Astrocyte (in vitro differentiated cells and primary cell): Measurements from ENCODE around the gene RIBC2. TPM values are rescaled to one million over a fixed set of nuclear protein-coding genes. Genes with fewer than 3 reads are reported as not detected.

Experiments used
- DNase-seq: peaks from one replicate; pipeline ENCODE4 v3.0.0-alpha.2; 2010; ENCODE audit warnings: low read depth
- FAIRE-seq: peaks from 2 replicates; lab custom pipeline; 2011; peaks lifted over from hg19 to GRCh38; lab: Jason Lieb, UNC
- H2AFZ ChIP-seq: 2 replicates; pipeline ENCODE4 v1.6.0; 2012; ENCODE audit warnings: low read depth, low read length, inconsistent platforms
- H3K27ac ChIP-seq: 2 replicates; pipeline ENCODE4 v1.5.1; 2011; ENCODE audit warnings: low read depth, low read length, inconsistent platforms
- H3K27me3 ChIP-seq: 2 replicates; pipeline ENCODE4 v1.6.0; 2011; ENCODE audit warnings: low read length, inconsistent platforms; ENCODE audit not compliant: insufficient read depth
- H3K36me3 ChIP-seq: 2 replicates; pipeline ENCODE4 v1.5.1; 2011; ENCODE audit warnings: low read length, inconsistent platforms; ENCODE audit not compliant: insufficient read depth
- H3K4me1 ChIP-seq: 2 replicates; pipeline ENCODE4 v1.5.1; 2011; ENCODE audit warnings: low read length, inconsistent platforms; ENCODE audit not compliant: insufficient read depth
- H3K4me2 ChIP-seq: 2 replicates; pipeline ENCODE4 v1.6.0; 2012; ENCODE audit warnings: low read length, inconsistent platforms
- H3K4me3 ChIP-seq: 2 replicates; pipeline ENCODE4 v1.5.1; 2011; ENCODE audit warnings: low read depth, mild to moderate bottlenecking, low read length, inconsistent platforms; ENCODE audit not compliant: insufficient read depth
- H3K79me2 ChIP-seq: 2 replicates; pipeline ENCODE4 v1.6.0; 2012; ENCODE audit warnings: mild to moderate bottlenecking, low read length, inconsistent platforms; ENCODE audit not compliant: insufficient read depth
- H3K9ac ChIP-seq: 2 replicates; pipeline ENCODE4 v1.6.0; 2012; ENCODE audit warnings: mild to moderate bottlenecking, low read length, inconsistent platforms
- H3K9me3 ChIP-seq: 2 replicates; pipeline ENCODE4 v1.5.1; 2012; ENCODE audit warnings: low read depth, mild to moderate bottlenecking, low read length, inconsistent platforms; ENCODE audit not compliant: insufficient read depth
- H4K20me1 ChIP-seq: 2 replicates; pipeline ENCODE4 v1.6.0; 2012; ENCODE audit warnings: low read length, inconsistent platforms; ENCODE audit not compliant: insufficient read depth
- H3K27ac Mint-ChIP-seq: one replicate; pipeline ENCODE4 v1.8.0; 2021; ENCODE audit warnings: mild to moderate bottlenecking, mixed read lengths; ENCODE audit not compliant: unreplicated experiment
- H3K27me3 Mint-ChIP-seq: one replicate; pipeline ENCODE4 v1.8.0; 2021; ENCODE audit warnings: low read depth, mixed read lengths; ENCODE audit not compliant: unreplicated experiment
- H3K36me3 Mint-ChIP-seq: one replicate; pipeline ENCODE4 v1.8.0; 2021; ENCODE audit warnings: low read depth, mixed read lengths; ENCODE audit not compliant: unreplicated experiment
- H3K4me1 Mint-ChIP-seq: one replicate; pipeline ENCODE4 v1.8.0; 2021; ENCODE audit warnings: low read depth, mixed read lengths; ENCODE audit not compliant: unreplicated experiment
- H3K4me3 Mint-ChIP-seq: one replicate; pipeline ENCODE4 v1.8.0; 2021; ENCODE audit warnings: mild to moderate bottlenecking, moderate library complexity, mixed read lengths; ENCODE audit not compliant: unreplicated experiment
- H3K9me3 Mint-ChIP-seq: one replicate; pipeline ENCODE4 v1.8.0; 2021; ENCODE audit warnings: mild to moderate bottlenecking, mixed read lengths; ENCODE audit not compliant: unreplicated experiment
- CTCF ChIP-seq: IDR thresholded peaks from 2 replicates; pipeline ENCODE4 v1.5.1; 2011; ENCODE audit warnings: low read depth, mild to moderate bottlenecking, inconsistent platforms, low read length, moderate library complexity; ENCODE audit not compliant: insufficient read depth
- EZH2 ChIP-seq: IDR thresholded peaks from 2 replicates; pipeline ENCODE4 v1.6.1; 2012; ENCODE audit warnings: mild to moderate bottlenecking, low read length, inconsistent platforms; ENCODE audit not compliant: insufficient read depth
- total RNA-seq: library from RNA; stranded (reverse); gene quantifications from 2 replicates; pipeline ENCODE4 v1.2.1, GENCODE V29; 2021

The RIBC2 gene
- total RNA-seq, 1 donor from 2014 or later, result not detected

DNA sequence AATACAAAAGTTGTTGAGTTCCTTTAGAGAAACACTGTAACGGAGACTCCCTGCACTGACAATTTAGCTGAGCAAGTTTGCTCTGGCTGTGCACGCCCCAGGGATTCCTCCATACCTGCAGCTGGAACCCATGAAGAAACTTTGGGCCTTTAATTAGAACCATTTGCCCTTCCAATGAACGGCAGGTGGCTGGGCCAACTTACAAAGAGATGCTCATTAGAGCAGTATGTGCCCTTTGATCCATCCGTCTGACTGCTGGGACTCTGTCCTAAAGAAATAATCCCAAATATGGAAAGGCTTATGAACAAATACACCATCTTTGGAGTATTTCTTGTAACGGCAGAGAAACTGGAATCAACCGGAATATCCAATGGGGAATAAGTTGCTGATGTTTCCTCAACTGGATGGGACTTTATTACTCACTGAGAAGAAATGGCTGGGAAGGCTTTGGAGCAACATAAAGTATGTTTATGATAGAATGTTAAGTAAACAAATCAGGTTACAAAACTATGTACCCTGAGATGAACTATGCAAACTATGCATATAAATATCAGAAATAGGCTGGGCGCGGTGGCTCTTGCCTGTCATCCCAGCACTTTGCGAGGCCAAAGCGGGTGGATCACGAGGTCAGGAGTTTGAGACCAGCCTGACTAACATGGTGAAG is 64.7 kb downstream of the RIBC2 start:
- Histone ChIP-seq H3K4me2 (peak overlapping the region; percentile 7), H3K27me3 (no peaks in the 10 kb centered on the region), H3K4me1 (peaks cover 4% of the 10 kb centered on the region), H3K79me2 (no peaks in the 10 kb centered on the region), H3K9me3 (no peaks in the 10 kb centered on the region), H3K27ac (peak overlapping the region; percentile 37), H2AFZ (no peak overlapping the region), H3K36me3 (no peaks in the 10 kb centered on the region), H3K4me3 (no peak overlapping the region), H3K9ac (no peak overlapping the region), H4K20me1 (no peaks in the 10 kb centered on the region)
- TF ChIP-seq EZH2, result no peak
- TF ChIP-seq CTCF, result no peak
- H3K27me3 Mint-ChIP-seq, result peaks cover 21% of the 10 kb centered on the region
- FAIRE-seq, result peak; percentile 23
- no peaks in the 10 kb centered on the region for H3K4me1 Mint-ChIP-seq
- H3K36me3 Mint-ChIP-seq, result no peaks in the 10 kb centered on the region
- H3K4me3 Mint-ChIP-seq, result no peak overlapping the region
- H3K27ac Mint-ChIP-seq, result no peak overlapping the region
- no peaks in the 10 kb centered on the region for H3K9me3 Mint-ChIP-seq
- DNase-seq, result peak; percentile 86

GRCh38 chr22:45480717-45481116 is 67.2 kb downstream of the RIBC2 start:
- Mint-ChIP-seq H3K27me3 (peaks cover 11% of the 10 kb centered on the region), H3K4me3 (no peak overlapping the region), H3K36me3 (no peaks in the 10 kb centered on the region), H3K4me1 (no peaks in the 10 kb centered on the region), H3K9me3 (peaks cover 2% of the 10 kb centered on the region), H3K27ac (no peak overlapping the region)
- Histone ChIP-seq H3K79me2 (no peaks in the 10 kb centered on the region), H4K20me1 (no peaks in the 10 kb centered on the region), H3K27me3 (no peaks in the 10 kb centered on the region), H3K4me2 (no peak overlapping the region), H3K4me3 (no peak overlapping the region), H3K36me3 (no peaks in the 10 kb centered on the region), H3K9me3 (no peaks in the 10 kb centered on the region), H3K9ac (no peak overlapping the region), H2AFZ (no peak overlapping the region), H3K4me1 (peaks cover 4% of the 10 kb centered on the region), H3K27ac (no peak overlapping the region)
- no peak for TF ChIP-seq CTCF
- TF ChIP-seq EZH2, result no peak
- FAIRE-seq, result no peak
- DNase-seq, result no peak

DNA sequence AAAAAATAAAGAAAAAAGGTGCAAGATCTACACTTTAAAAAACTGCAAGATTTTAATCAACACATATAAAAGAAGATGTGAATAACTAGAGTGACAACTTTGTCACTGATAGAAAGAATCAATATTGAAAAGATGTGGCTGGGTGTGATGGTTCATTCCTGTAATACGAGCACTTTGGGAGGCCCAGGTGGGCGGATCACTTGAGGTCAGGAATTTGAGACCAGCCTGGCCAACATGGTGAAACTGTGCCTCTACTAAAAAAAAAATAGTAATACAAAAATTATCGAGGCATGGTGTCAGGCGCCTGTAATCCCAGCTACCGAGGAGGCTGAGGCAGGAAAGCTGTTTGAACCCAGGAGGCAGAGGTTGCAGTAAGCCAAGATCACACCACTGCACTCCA is 68.2 kb downstream of the RIBC2 start:
- H3K9me3 Mint-ChIP-seq, result peaks cover 5% of the 10 kb centered on the region
- H3K36me3 Mint-ChIP-seq, result no peaks in the 10 kb centered on the region
- H3K27me3 Mint-ChIP-seq, result peaks cover 10% of the 10 kb centered on the region
- Histone ChIP-seq H4K20me1 (no peaks in the 10 kb centered on the region), H3K36me3 (no peaks in the 10 kb centered on the region), H3K4me2 (no peak overlapping the region), H3K9ac (no peak overlapping the region), H3K4me1 (peaks cover 4% of the 10 kb centered on the region), H3K27me3 (no peaks in the 10 kb centered on the region), H3K9me3 (no peaks in the 10 kb centered on the region), H2AFZ (no peak overlapping the region), H3K4me3 (no peak overlapping the region), H3K79me2 (no peaks in the 10 kb centered on the region), H3K27ac (no peak overlapping the region)
- no peak for DNase-seq
- H3K4me1 Mint-ChIP-seq, result no peaks in the 10 kb centered on the region
- TF ChIP-seq CTCF (no peak), EZH2 (no peak)
- FAIRE-seq, result no peak
- no peak overlapping the region for H3K27ac Mint-ChIP-seq
- no peak overlapping the region for H3K4me3 Mint-ChIP-seq
